HCT116 (cell line): Measurements from ENCODE around the gene GPLD1. TPM values are rescaled to one million over a fixed set of nuclear protein-coding genes. Genes with fewer than 3 reads are reported as not detected.

Source experiments
- ATAC-seq: fragments of 200-7000 bp; cut with Tn5 transposase; 2 replicates; pipeline ENCODE4 v1.9.1; 2020; ENCODE audit warnings: mild to moderate bottlenecking, moderate library complexity
- BruUV-seq: library from RNA; stranded (reverse); fragments of 400-500 nt; replicated peaks from 2 replicates; lab custom pipeline; 2021; lab: Mats Ljungman, UMichigan
- CTCF ChIA-PET: fragments of 300-600 bp; sonication (Branson Sonifier 250); formaldehyde crosslinking; loops from one replicate; lab custom pipeline; 2021; ENCODE audit warnings: antibody characterized with exemption; lab: Charles Lee
- POLR2A ChIA-PET: fragments of 300-600, 350-600 bp; sonication (Branson Sonifier 250); formaldehyde crosslinking; loops from one replicate; lab custom pipeline; 2021; ENCODE audit warnings: antibody characterized with exemption; lab: Charles Lee
- RAD21 ChIA-PET, 2 experiments: fragments of 300-600 bp; sonication (Branson Sonifier 250); formaldehyde crosslinking; loops; one replicate each; lab custom pipeline; 2023; ENCODE audit warnings: low total read pairs in 2 of 2; ENCODE audit not compliant: uncharacterized antibody in 2 of 2, unreplicated experiment in 2 of 2, low non-redundant PET in 1 of 2; lab: Charles Lee
- DNase-seq: peaks from one replicate; pipeline ENCODE4 v3.0.0-alpha.2; 2010; ENCODE audit warnings: low read depth, low spot score
- H2AFZ ChIP-seq: fragments of 200-600 bp; shearing (Covaris generic), sonication (generic); 2 replicates; pipeline ENCODE4 v1.6.1; 2017; ENCODE audit warnings: low read depth, mixed run types, mixed read lengths, antibody characterized with exemption, low read length; ENCODE audit not compliant: poor library complexity, severe bottlenecking
- H3K27ac ChIP-seq: 2 replicates; pipeline ENCODE4 v1.5.1; 2012; ENCODE audit warnings: low read depth, low read length
- H3K27me3 ChIP-seq: fragments of 200-600 bp; sonication (generic); 2 replicates; pipeline ENCODE4 v1.6.1; 2016; ENCODE audit warnings: mixed run types, low read length, mixed read lengths; ENCODE audit not compliant: insufficient read depth
- H3K36me3 ChIP-seq, 2 experiments: fragments of 200-500 bp in 1 of 2; fragments of 200-600 bp in 1 of 2; sonication (Bioruptor generic) in 1 of 2; sonication (generic) in 1 of 2; 2 replicates each; pipeline versions ENCODE4 v1.5.1 to v1.6.1; 2014 to 2016; ENCODE audit warnings: low read length in 2 of 2, inconsistent platforms in 1 of 2, mixed read lengths in 1 of 2, mixed run types in 1 of 2; ENCODE audit not compliant: insufficient read depth in 2 of 2, control insufficient read depth in 1 of 2
- H3K4me1 ChIP-seq, 2 experiments: fragments of 200-600 bp in 1 of 2; sonication (generic) in 1 of 2; 2 replicates each; pipeline versions ENCODE4 v1.5.1 to v1.6.1; 2012 to 2017; ENCODE audit warnings: low read length in 2 of 2, inconsistent platforms in 1 of 2, mild to moderate bottlenecking in 1 of 2, mixed read lengths in 1 of 2, mixed run types in 1 of 2, moderate library complexity in 1 of 2; ENCODE audit not compliant: insufficient read depth in 2 of 2, control insufficient read depth in 1 of 2
- H3K4me2 ChIP-seq: fragments of 200-600 bp; sonication (generic); 2 replicates; pipeline ENCODE4 v1.6.1; 2017; ENCODE audit warnings: mixed run types, low read length, mixed read lengths
- H3K4me3 ChIP-seq, 2 experiments: fragments of 200-600 bp in 1 of 2; sonication (generic) in 1 of 2; replicated peaks in 1 of 2; 2 replicates each; pipeline ENCODE4 v1.5.1; 2011 to 2016; ENCODE audit warnings: low read length in 2 of 2, control low read depth in 1 of 2, low read depth in 1 of 2, mild to moderate bottlenecking in 1 of 2, mixed read lengths in 1 of 2, mixed run types in 1 of 2
- H3K79me2 ChIP-seq: fragments of 200-600 bp; sonication (generic); 2 replicates; pipeline ENCODE4 v1.6.1; 2017; ENCODE audit warnings: mild to moderate bottlenecking, mixed run types, low read length, moderate library complexity, mixed read lengths; ENCODE audit not compliant: insufficient read depth
- H3K9ac ChIP-seq: fragments of 200-600 bp; sonication (generic); 2 replicates; pipeline ENCODE4 v1.6.1; 2016; ENCODE audit warnings: low read length, mixed read lengths
- H3K9me2 ChIP-seq: fragments of 200-600 bp; sonication (generic), shearing (Covaris generic); 2 replicates; pipeline ENCODE4 v1.6.1; 2017; ENCODE audit warnings: mixed run types, mild to moderate bottlenecking, moderate library complexity; ENCODE audit not compliant: insufficient read depth
- H3K9me3 ChIP-seq, 2 experiments: fragments of 200-500 bp in 1 of 2; fragments of 200-600 bp in 1 of 2; sonication (Bioruptor generic) in 1 of 2; sonication (generic) in 1 of 2; 2 replicates each; pipeline ENCODE4 v1.6.1; 2014 to 2017; ENCODE audit warnings: low read length in 2 of 2, mixed read lengths in 2 of 2, inconsistent platforms in 1 of 2, low read depth in 1 of 2, mild to moderate bottlenecking in 1 of 2, mixed run types in 1 of 2, moderate library complexity in 1 of 2; ENCODE audit not compliant: control insufficient read depth in 1 of 2, insufficient read depth in 1 of 2
- H4K20me1 ChIP-seq: fragments of 200-600 bp; sonication (generic), shearing (Covaris generic); 2 replicates; pipeline ENCODE4 v1.6.1; 2017; ENCODE audit warnings: mixed run types, mild to moderate bottlenecking, moderate library complexity; ENCODE audit not compliant: insufficient read depth
- CBX3 ChIP-seq: IDR thresholded peaks from 2 replicates; pipeline ENCODE4 v1.6.1; 2012; ENCODE audit warnings: low read depth
- CEBPB ChIP-seq: IDR thresholded peaks from 2 replicates; pipeline ENCODE4 v1.6.1; 2012; ENCODE audit warnings: low read depth
- EGR1 ChIP-seq: IDR thresholded peaks from 2 replicates; pipeline ENCODE4 v1.6.1; 2012; ENCODE audit warnings: low read depth
- ELF1 ChIP-seq: IDR thresholded peaks from 2 replicates; pipeline ENCODE4 v1.6.1; 2012; ENCODE audit warnings: low read depth, borderline replicate concordance
- FOSL1 ChIP-seq: IDR thresholded peaks from 2 replicates; pipeline ENCODE4 v1.6.1; 2012; ENCODE audit warnings: low read depth
- JUND ChIP-seq: IDR thresholded peaks from 2 replicates; pipeline ENCODE4 v1.6.1; 2012
- POLR2A ChIP-seq: IDR thresholded peaks from 2 replicates; pipeline ENCODE4 v1.7.0; 2011; ENCODE audit warnings: borderline replicate concordance; ENCODE audit not compliant: insufficient read depth, insufficient read length; ENCODE audit errors: extremely low read depth
- POLR2AphosphoS5 ChIP-seq: IDR thresholded peaks from 2 replicates; pipeline ENCODE4 v1.6.1; 2011; ENCODE audit warnings: mild to moderate bottlenecking, low read depth, low read length, moderate library complexity
- RAD21 ChIP-seq: IDR thresholded peaks from 2 replicates; pipeline ENCODE4 v1.6.1; 2012; ENCODE audit warnings: low read depth, mild to moderate bottlenecking
- SIN3A ChIP-seq: IDR thresholded peaks from 2 replicates; pipeline ENCODE4 v1.6.1; 2012; ENCODE audit warnings: low read depth
- SP1 ChIP-seq: IDR thresholded peaks from 2 replicates; pipeline ENCODE4 v1.6.1; 2012; ENCODE audit warnings: low read depth
- TCF7L2 ChIP-seq: IDR thresholded peaks from 2 replicates; pipeline ENCODE4 v1.7.0; 2011; ENCODE audit warnings: borderline replicate concordance, inconsistent platforms; ENCODE audit not compliant: insufficient read depth, insufficient read length; ENCODE audit errors: extremely low read depth
- YY1 ChIP-seq: IDR thresholded peaks from 2 replicates; pipeline ENCODE4 v1.6.1; 2011; ENCODE audit warnings: low read length, low read depth, moderate library complexity, mild to moderate bottlenecking; ENCODE audit not compliant: insufficient replicate concordance; ENCODE audit errors: extremely low read depth
- intact Hi-C: fragments of 100-400 bp; cut with micrococcal nuclease; formaldehyde crosslinking; loops from 2 replicates; pipeline ENCODE4 v1.10.0; 2022
- total RNA-seq: library from RNA; stranded (reverse); gene quantifications from one replicate; pipeline ENCODE4 v1.2.1, GENCODE V29; 2021; ENCODE audit not compliant: unreplicated experiment
- TF ChIP-seq, protein P1 (sequence below): IDR thresholded peaks from 2 replicates; pipeline ENCODE4 v1.6.1; 2011; ENCODE audit warnings: mild to moderate bottlenecking, low read length, moderate library complexity; ENCODE audit not compliant: insufficient replicate concordance; ENCODE audit errors: extremely low read depth
- TF ChIP-seq, protein P2 (sequence below): IDR thresholded peaks from 2 replicates; pipeline ENCODE4 v1.6.1; 2012; ENCODE audit warnings: low read depth
- TF ChIP-seq, protein P3 (sequence below): IDR thresholded peaks from 2 replicates; pipeline ENCODE4 v1.6.1; 2012
- TF ChIP-seq, protein P4 (sequence below), 3 experiments: fragments of 200-600 bp in 1 of 3; sonication (generic) in 1 of 3; IDR thresholded peaks in 2 of 3; conservative IDR thresholded peaks in 1 of 3; 2 replicates each; pipeline ENCODE4 v1.5.1; 2012 to 2017; ENCODE audit warnings: low read depth in 2 of 3, low read length in 2 of 3, antibody characterized with exemption in 1 of 3, borderline replicate concordance in 1 of 3, control low read depth in 1 of 3, mild to moderate bottlenecking in 1 of 3, mixed read lengths in 1 of 3, mixed run types in 1 of 3, moderate library complexity in 1 of 3; ENCODE audit not compliant: insufficient read depth in 1 of 3

GPLD1 gene
- total RNA-seq, 1 experiment from 2014 or later = 2.1 TPM

DNA sequence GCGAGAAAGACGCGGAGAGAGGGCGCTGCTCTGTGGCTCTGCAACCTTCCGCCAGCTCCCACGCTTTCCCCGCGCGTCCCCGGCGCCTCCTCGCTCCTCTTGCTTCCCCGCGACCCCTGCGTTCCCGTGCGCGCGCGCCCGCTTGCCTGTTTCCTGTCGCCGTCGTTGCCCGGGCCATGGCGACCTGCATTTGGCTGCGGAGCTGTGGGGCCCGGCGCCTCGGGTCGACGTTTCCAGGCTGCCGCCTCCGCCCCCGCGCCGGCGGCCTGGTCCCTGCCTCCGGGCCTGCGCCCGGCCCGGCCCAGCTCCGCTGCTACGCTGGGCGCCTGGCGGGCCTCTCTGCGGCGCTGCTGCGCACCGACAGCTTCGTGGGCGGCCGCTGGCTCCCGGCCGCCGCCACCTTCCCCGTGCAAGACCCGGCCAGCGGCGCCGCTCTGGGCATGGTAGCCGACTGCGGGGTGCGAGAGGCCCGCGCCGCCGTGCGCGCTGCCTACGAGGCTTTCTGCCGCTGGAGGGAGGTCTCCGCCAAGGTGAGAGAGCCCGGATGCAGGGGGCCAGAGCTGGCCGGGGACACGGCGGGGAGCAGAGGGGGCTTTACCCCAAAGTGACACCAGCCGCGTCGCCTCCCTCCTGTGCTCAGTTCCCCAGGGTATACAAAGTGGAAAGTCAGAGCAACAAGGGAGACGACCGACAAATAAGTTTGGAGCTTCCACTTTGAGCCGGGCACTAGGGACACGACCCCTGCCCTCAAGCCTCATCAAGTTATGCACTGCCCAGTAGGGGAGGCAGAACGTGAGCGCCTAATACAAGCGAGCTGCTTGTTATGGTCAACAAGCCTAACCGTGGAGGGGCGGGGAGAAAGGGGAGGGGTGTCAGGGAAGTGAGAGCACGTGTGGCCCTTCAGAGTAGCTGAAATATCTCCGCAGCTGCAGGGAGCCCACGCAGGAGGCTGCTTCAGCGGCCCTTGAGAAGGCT is 5.7 kb upstream of the GPLD1 start, which contains the start of gene ALDH5A1:
TSS of gene ALDH5A1 (plus strand) at position 149 of the 975 bp plus-strand sequence. CDS start at position 177, 28 bp downstream.
- POLR2A ChIA-PET = no interaction called here
- H3K4me3 ChIP-seq = peak within 1 kb of the TSS; percentile 49 to 62
- H3K9me3 ChIP-seq = no peaks in the 10 kb centered on the region
- intact Hi-C loops = no loop called here
- DNase-seq (peak; percentile 24), ATAC-seq (peak; percentile 80)
- BruUV-seq = no TSS peak
- no peaks in the 10 kb centered on the region for H4K20me1 ChIP-seq
- peak within 1 kb of the TSS; percentile 60 for H3K9ac ChIP-seq
- CTCF ChIA-PET = interaction anchor here (1.1 to 1.3 kb wide), 3 partner anchors 24 to 86 kb away, joined by 3 to 4 read pairs (median 4); no protein-coding TSS in a partner anchor
- peak within 1 kb of the TSS; percentile 91 for H3K4me2 ChIP-seq
- RAD21 ChIA-PET = no interaction called here
- H3K4me1 ChIP-seq = peaks cover 5 to 14% of the 10 kb centered on the region in 2 experiments; a peak in 3 of 4 replicates
- no peaks in the 10 kb centered on the region for H3K9me2 ChIP-seq
- H3K36me3 ChIP-seq = no peaks in the 10 kb centered on the region
- no peaks in the 10 kb centered on the region for H3K27me3 ChIP-seq
- peak within 1 kb of the TSS; percentile 72 for H3K27ac ChIP-seq
- H2AFZ ChIP-seq = peak within 1 kb of the TSS; percentile 80
- H3K79me2 ChIP-seq = no peaks in the 10 kb centered on the region
- TF ChIP-seq RAD21 (peak; percentile 33), FOSL1 (no peak), YY1 (no peak), TCF7L2 (no peak), CBX3 (0 out of 2 replicates have a peak, but pooled peaks have one; percentile 19), POLR2AphosphoS5 (peak; percentile 24), POLR2A (no peak), EGR1 (peak; percentile 89; the same call in 1 of the 2 replicates), CEBPB (no peak), ELF1 (no peak), JUND (no peak), SP1 (no peak), SIN3A (peak; percentile 35; the same call in 1 of the 2 replicates)
- TF ChIP-seq, protein P1, sequence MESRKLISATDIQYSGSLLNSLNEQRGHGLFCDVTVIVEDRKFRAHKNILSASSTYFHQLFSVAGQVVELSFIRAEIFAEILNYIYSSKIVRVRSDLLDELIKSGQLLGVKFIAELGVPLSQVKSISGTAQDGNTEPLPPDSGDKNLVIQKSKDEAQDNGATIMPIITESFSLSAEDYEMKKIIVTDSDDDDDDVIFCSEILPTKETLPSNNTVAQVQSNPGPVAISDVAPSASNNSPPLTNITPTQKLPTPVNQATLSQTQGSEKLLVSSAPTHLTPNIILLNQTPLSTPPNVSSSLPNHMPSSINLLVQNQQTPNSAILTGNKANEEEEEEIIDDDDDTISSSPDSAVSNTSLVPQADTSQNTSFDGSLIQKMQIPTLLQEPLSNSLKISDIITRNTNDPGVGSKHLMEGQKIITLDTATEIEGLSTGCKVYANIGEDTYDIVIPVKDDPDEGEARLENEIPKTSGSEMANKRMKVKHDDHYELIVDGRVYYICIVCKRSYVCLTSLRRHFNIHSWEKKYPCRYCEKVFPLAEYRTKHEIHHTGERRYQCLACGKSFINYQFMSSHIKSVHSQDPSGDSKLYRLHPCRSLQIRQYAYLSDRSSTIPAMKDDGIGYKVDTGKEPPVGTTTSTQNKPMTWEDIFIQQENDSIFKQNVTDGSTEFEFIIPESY = no peak
- TF ChIP-seq, protein P2, sequence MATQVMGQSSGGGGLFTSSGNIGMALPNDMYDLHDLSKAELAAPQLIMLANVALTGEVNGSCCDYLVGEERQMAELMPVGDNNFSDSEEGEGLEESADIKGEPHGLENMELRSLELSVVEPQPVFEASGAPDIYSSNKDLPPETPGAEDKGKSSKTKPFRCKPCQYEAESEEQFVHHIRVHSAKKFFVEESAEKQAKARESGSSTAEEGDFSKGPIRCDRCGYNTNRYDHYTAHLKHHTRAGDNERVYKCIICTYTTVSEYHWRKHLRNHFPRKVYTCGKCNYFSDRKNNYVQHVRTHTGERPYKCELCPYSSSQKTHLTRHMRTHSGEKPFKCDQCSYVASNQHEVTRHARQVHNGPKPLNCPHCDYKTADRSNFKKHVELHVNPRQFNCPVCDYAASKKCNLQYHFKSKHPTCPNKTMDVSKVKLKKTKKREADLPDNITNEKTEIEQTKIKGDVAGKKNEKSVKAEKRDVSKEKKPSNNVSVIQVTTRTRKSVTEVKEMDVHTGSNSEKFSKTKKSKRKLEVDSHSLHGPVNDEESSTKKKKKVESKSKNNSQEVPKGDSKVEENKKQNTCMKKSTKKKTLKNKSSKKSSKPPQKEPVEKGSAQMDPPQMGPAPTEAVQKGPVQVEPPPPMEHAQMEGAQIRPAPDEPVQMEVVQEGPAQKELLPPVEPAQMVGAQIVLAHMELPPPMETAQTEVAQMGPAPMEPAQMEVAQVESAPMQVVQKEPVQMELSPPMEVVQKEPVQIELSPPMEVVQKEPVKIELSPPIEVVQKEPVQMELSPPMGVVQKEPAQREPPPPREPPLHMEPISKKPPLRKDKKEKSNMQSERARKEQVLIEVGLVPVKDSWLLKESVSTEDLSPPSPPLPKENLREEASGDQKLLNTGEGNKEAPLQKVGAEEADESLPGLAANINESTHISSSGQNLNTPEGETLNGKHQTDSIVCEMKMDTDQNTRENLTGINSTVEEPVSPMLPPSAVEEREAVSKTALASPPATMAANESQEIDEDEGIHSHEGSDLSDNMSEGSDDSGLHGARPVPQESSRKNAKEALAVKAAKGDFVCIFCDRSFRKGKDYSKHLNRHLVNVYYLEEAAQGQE = no peak
- TF ChIP-seq, protein P3, sequence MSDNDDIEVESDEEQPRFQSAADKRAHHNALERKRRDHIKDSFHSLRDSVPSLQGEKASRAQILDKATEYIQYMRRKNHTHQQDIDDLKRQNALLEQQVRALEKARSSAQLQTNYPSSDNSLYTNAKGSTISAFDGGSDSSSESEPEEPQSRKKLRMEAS = peak; percentile 67
- TF ChIP-seq, protein P4, sequence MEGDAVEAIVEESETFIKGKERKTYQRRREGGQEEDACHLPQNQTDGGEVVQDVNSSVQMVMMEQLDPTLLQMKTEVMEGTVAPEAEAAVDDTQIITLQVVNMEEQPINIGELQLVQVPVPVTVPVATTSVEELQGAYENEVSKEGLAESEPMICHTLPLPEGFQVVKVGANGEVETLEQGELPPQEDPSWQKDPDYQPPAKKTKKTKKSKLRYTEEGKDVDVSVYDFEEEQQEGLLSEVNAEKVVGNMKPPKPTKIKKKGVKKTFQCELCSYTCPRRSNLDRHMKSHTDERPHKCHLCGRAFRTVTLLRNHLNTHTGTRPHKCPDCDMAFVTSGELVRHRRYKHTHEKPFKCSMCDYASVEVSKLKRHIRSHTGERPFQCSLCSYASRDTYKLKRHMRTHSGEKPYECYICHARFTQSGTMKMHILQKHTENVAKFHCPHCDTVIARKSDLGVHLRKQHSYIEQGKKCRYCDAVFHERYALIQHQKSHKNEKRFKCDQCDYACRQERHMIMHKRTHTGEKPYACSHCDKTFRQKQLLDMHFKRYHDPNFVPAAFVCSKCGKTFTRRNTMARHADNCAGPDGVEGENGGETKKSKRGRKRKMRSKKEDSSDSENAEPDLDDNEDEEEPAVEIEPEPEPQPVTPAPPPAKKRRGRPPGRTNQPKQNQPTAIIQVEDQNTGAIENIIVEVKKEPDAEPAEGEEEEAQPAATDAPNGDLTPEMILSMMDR (IDR thresholded peaks at IDR 0.05 in 2 of 3, conservative IDR thresholded peaks at IDR 0.05 in 1 of 3; ENCODE audit: borderline replicate concordance in 1 of 3, insufficient read depth in 1 of 3, low read depth in 2 of 3, low read length in 2 of 3) = peak in 2 of 3 experiments; percentile 14 to 23; a peak in 2 of 6 replicates
